Keratinocyte (primary cell): ENCODE results near the gene TNFSF11.

ENCODE experiments used
- EZH2 ChIP-seq: IDR thresholded peaks from one replicate; pipeline ENCODE4 v1.6.1; 2012; ENCODE audit warnings: inconsistent platforms, mild to moderate bottlenecking, low read length, moderate library complexity
- TF ChIP-seq, protein P1 (sequence below), 3 experiments: IDR thresholded peaks in 1 of 3; conservative IDR thresholded peaks in 1 of 3; optimal IDR thresholded peaks in 1 of 3; 2 replicates in 2 of 3; 3 replicates in 1 of 3; pipeline versions ENCODE3 to v1.5.1; 2011; ENCODE audit warnings: low read length in 3 of 3, mild to moderate bottlenecking in 3 of 3, moderate library complexity in 2 of 3, control low read depth in 1 of 3, inconsistent platforms in 1 of 3; ENCODE audit not compliant: insufficient read depth in 2 of 3; ENCODE audit errors: extremely low read depth in 1 of 3

DNA sequence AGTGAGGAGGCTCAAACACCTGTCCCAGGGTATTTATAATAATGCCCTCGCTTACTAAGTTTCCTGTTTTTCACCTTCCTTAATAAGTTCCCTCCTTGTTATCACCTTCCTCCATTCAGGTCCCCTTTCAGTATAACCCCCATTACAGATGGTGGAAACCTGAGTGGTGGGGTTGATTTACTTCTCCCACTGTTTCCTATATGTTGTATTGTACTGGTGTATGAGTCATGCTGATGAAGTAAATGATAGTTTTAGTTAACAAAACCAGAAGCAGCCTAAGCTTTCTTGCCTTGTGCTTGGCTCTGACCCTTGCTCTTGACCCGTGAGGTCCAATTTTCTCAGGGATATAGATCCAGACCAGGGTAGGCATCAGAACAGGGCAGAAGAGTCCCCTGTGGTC is 22.3 kb upstream of the TNFSF11 start:
- TF ChIP-seq EZH2 = no peak
- TF ChIP-seq, protein P1, sequence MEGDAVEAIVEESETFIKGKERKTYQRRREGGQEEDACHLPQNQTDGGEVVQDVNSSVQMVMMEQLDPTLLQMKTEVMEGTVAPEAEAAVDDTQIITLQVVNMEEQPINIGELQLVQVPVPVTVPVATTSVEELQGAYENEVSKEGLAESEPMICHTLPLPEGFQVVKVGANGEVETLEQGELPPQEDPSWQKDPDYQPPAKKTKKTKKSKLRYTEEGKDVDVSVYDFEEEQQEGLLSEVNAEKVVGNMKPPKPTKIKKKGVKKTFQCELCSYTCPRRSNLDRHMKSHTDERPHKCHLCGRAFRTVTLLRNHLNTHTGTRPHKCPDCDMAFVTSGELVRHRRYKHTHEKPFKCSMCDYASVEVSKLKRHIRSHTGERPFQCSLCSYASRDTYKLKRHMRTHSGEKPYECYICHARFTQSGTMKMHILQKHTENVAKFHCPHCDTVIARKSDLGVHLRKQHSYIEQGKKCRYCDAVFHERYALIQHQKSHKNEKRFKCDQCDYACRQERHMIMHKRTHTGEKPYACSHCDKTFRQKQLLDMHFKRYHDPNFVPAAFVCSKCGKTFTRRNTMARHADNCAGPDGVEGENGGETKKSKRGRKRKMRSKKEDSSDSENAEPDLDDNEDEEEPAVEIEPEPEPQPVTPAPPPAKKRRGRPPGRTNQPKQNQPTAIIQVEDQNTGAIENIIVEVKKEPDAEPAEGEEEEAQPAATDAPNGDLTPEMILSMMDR (optimal IDR thresholded peaks at IDR 0.05 in 1 of 3, IDR thresholded peaks at IDR 0.05 in 1 of 3, conservative IDR thresholded peaks at IDR 0.05 in 1 of 3; ENCODE audit: extremely low read depth in 1 of 3, insufficient read depth in 2 of 3, low read length in 3 of 3) = no peak
